ENCODE data around the gene PARP9.

GRCh38 chr3:122577409-122578031, 13.4 kb upstream of the PARP9 start, which contains the start of gene PARP15:
- TF ChIP-seq CTCF (IDR thresholded peaks at IDR 0.05 in 4 of 5, conservative IDR thresholded peaks at IDR 0.05 in 1 of 5) (peak in 1 of 5 experiments; percentile 9), POLR2A (IDR thresholded peaks at IDR 0.05) (no peak)
